ENCODE results near the gene IGSF8.

IGSF8 gene, protein sequence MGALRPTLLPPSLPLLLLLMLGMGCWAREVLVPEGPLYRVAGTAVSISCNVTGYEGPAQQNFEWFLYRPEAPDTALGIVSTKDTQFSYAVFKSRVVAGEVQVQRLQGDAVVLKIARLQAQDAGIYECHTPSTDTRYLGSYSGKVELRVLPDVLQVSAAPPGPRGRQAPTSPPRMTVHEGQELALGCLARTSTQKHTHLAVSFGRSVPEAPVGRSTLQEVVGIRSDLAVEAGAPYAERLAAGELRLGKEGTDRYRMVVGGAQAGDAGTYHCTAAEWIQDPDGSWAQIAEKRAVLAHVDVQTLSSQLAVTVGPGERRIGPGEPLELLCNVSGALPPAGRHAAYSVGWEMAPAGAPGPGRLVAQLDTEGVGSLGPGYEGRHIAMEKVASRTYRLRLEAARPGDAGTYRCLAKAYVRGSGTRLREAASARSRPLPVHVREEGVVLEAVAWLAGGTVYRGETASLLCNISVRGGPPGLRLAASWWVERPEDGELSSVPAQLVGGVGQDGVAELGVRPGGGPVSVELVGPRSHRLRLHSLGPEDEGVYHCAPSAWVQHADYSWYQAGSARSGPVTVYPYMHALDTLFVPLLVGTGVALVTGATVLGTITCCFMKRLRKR

DNA sequence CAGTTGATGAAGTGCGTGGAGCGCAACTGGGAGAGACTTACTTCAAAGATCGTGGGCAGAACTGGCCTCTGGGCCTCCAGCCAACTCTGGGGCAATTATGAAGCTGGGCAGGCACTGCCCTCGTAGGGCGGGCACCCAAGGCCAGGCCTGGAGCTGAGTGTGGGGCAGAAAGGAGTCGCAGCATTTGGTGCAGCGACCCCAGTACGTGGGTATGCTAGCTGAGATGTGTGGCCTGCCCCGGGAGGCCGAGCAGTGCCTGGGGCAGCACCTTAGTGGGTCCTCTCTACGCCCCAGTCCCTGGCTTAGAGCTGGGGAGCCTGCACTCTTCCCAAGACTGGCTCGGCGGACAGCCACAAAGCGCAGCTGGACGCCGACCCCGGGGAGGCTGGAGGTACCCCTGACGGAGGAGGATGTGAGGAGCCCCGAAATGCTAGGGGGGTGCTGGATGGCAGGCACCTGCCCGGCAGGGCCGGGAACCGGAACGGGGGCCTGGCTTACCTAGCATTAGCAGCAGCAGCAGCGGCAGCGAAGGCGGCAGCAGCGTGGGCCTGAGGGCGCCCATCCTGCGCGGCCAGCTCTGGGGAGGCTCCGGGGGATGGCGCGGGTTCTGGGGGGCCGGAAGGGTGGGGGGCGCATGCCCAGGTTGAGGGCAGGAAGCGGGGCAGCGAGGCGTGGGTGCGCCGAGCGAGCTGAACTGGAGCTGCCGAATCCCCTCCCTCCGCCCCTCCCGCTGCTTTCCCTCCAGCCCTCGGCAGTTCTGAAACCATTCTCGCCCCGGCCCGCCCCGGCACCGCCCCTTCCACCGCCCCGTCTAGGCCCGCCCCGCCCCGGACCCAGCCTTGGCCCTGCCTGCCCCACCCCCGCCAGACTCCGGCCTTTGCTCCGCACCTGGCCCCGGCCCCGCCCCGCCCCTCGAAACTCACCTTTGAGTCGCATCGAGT is at the start of gene IGSF8:
TSS of gene IGSF8 (minus strand) at position 709 of the 941 bp plus-strand sequence. CDS start at position 562, 147 bp downstream.
- no peak within 1 kb of the TSS for H3K27ac ChIP-seq (ENCODE audit: low read length)
- H3K36me3 ChIP-seq (ENCODE audit: control insufficient read depth, low read depth, low read length), result peaks cover 5% of the 10 kb centered on the region
- peak within 1 kb of the TSS; percentile 72 for H3K4me3 ChIP-seq (ENCODE audit: low read length)
- peaks cover 7% of the 10 kb centered on the region for H3K27me3 ChIP-seq (ENCODE audit: control insufficient read depth, insufficient read depth, low read length)
- peak within 1 kb of the TSS; percentile 32 for H3K9ac ChIP-seq (ENCODE audit: low read length)
- H3K4me1 ChIP-seq (ENCODE audit: control insufficient read depth, low read depth, low read length), result peaks cover 37% of the 10 kb centered on the region
- no peaks in the 10 kb centered on the region for H3K9me3 ChIP-seq (ENCODE audit: control insufficient read depth, low read depth, low read length)

DNA sequence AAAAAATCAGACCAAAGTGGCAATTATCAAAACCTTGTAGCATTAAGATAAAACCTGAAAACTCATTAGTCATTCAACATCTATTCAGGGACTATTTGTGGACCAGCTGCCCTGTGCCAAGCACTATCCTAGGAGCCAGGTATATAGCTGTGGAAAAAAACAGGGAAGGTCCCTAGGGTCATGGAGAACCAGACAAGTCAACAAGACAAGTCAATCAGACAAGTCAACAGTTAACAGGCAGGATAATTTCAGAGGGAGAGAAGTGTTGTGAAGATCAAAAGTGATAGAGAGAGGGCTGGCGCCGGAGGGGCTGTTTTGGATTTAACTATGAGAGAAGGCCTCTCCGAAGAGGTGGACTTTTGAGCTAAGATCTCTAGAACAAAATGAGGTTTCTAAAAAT is 49.7 kb upstream of the IGSF8 start:
- no peaks in the 10 kb centered on the region for H3K27me3 ChIP-seq (ENCODE audit: control insufficient read depth, insufficient read depth, low read length)
- no peak overlapping the region for H3K9ac ChIP-seq (ENCODE audit: low read length)
- no peak overlapping the region for H3K4me3 ChIP-seq (ENCODE audit: low read length)
- no peak overlapping the region for H3K27ac ChIP-seq (ENCODE audit: low read length)
- H3K36me3 ChIP-seq (ENCODE audit: control insufficient read depth, low read depth, low read length), result no peaks in the 10 kb centered on the region
- no peaks in the 10 kb centered on the region for H3K9me3 ChIP-seq (ENCODE audit: control insufficient read depth, low read depth, low read length)
- H3K4me1 ChIP-seq (ENCODE audit: control insufficient read depth, low read depth, low read length), result peaks cover 6% of the 10 kb centered on the region

DNA sequence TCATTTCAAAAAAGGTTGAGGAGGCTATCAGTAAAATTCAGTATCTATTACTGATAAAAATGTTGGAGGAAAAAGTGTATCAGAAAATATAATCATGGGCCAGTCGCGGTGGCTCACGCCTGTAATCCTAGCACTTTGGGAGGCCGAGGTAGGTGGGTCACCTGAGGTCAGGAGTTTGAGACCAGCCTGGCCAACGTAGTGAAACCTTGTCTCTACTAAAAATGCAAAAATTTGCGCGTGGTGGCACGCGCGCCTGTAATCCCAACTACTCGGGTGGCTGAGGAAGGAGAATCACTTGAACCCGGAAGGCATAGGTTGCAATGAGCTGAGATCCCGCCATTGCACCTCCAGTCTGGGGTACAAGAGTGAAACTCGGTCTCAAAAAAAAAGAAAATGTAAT is 47.7 kb upstream of the IGSF8 start:
- no peak overlapping the region for H3K27ac ChIP-seq (ENCODE audit: low read length)

DNA sequence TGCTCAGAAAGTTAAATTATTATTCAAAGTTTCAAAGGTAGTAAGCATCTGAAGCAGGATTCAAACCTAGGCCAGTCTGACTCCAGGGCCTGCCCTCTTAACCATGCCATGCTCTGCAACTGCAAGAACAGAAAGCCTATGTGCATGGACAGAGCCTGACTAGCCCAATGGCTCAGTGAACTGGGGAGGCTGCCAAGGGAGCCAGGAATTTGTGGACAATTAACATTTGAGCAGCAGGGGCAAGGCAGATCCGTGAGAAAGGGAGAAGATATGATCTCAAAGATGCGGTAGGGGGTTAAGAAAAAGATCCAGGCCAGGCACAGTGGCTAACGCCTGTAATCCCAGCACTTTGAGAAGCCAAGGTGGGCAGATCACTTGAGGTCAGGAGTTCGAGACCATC is 46.5 kb upstream of the IGSF8 start:
- Histone ChIP-seq H3K27ac (ENCODE audit: low read length) (no peak overlapping the region), H3K27me3 (ENCODE audit: control insufficient read depth, insufficient read depth, low read length) (no peaks in the 10 kb centered on the region), H3K9ac (ENCODE audit: low read length) (no peak overlapping the region), H3K4me1 (ENCODE audit: control insufficient read depth, low read depth, low read length) (peaks cover 6% of the 10 kb centered on the region), H3K36me3 (ENCODE audit: control insufficient read depth, low read depth, low read length) (peaks cover 12% of the 10 kb centered on the region), H3K9me3 (ENCODE audit: control insufficient read depth, low read depth, low read length) (no peaks in the 10 kb centered on the region), H3K4me3 (ENCODE audit: low read length) (no peak overlapping the region)

More for the DNA sequence above, 47.7 kb upstream of the IGSF8 start:
- H3K4me1 ChIP-seq (ENCODE audit: control insufficient read depth, low read depth, low read length), result peaks cover 6% of the 10 kb centered on the region
- H3K4me3 ChIP-seq (ENCODE audit: low read length), result no peak overlapping the region
- no peaks in the 10 kb centered on the region for H3K9me3 ChIP-seq (ENCODE audit: control insufficient read depth, low read depth, low read length)
- H3K9ac ChIP-seq (ENCODE audit: low read length), result no peak overlapping the region
- no peaks in the 10 kb centered on the region for H3K27me3 ChIP-seq (ENCODE audit: control insufficient read depth, insufficient read depth, low read length)
- peaks cover 6% of the 10 kb centered on the region for H3K36me3 ChIP-seq (ENCODE audit: control insufficient read depth, low read depth, low read length)

DNA sequence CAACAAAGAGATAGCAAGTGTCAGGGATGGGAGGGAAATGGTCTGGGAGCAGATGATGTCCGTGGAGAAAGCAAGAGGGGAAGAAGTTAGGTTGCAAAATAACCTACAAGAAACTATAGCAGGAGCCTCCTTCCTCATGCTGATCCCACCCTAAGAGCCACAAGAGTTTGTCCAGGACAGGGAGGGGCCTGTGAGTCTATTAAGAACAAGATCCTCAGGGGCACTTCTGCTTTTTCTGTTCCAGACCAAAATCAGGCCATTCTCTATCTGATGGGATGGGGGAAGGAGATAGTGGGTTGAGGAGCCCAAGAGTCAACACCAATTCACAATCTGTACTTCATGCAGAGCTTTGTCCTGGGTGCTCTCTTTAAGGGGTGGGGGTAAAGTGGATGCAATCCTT is 45.3 kb upstream of the IGSF8 start:
- H3K36me3 ChIP-seq (ENCODE audit: control insufficient read depth, low read depth, low read length), result peaks cover 23% of the 10 kb centered on the region

DNA sequence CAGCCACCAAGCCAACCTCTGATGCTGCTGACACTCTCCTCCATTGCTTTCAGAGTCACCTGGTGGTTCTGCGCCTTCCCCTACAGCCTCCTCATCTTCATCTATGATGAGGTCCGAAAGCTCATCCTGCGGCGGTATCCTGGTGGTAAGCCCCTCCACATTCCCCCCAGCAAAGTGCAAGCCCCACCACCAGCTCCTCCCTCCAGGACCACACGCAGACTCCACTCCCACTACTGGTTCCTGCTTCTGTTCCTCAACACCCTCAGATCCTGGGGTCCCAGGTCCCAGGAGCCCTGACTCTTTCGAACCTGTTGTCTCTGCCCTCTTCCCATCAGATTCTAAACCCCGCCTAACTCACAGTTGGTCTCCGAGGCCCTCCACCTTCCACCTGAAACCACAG is 41.4 kb upstream of the IGSF8 start:
- no peaks in the 10 kb centered on the region for H3K27me3 ChIP-seq (ENCODE audit: control insufficient read depth, insufficient read depth, low read length)
- no peaks in the 10 kb centered on the region for H3K9me3 ChIP-seq (ENCODE audit: control insufficient read depth, low read depth, low read length)
- H3K4me1 ChIP-seq (ENCODE audit: control insufficient read depth, low read depth, low read length), result peaks cover 3% of the 10 kb centered on the region
- H3K9ac ChIP-seq (ENCODE audit: low read length), result no peak overlapping the region
- H3K36me3 ChIP-seq (ENCODE audit: control insufficient read depth, low read depth, low read length), result peaks cover 58% of the 10 kb centered on the region
- no peak overlapping the region for H3K4me3 ChIP-seq (ENCODE audit: low read length)
- no peak overlapping the region for H3K27ac ChIP-seq (ENCODE audit: low read length)

More for the DNA sequence above, 45.3 kb upstream of the IGSF8 start:
- H3K4me1 ChIP-seq (ENCODE audit: control insufficient read depth, low read depth, low read length), result peaks cover 6% of the 10 kb centered on the region
- no peaks in the 10 kb centered on the region for H3K9me3 ChIP-seq (ENCODE audit: control insufficient read depth, low read depth, low read length)
- no peak overlapping the region for H3K27ac ChIP-seq (ENCODE audit: low read length)
- H3K9ac ChIP-seq (ENCODE audit: low read length), result no peak overlapping the region
- H3K27me3 ChIP-seq (ENCODE audit: control insufficient read depth, insufficient read depth, low read length), result no peaks in the 10 kb centered on the region
- H3K4me3 ChIP-seq (ENCODE audit: low read length), result no peak overlapping the region

DNA sequence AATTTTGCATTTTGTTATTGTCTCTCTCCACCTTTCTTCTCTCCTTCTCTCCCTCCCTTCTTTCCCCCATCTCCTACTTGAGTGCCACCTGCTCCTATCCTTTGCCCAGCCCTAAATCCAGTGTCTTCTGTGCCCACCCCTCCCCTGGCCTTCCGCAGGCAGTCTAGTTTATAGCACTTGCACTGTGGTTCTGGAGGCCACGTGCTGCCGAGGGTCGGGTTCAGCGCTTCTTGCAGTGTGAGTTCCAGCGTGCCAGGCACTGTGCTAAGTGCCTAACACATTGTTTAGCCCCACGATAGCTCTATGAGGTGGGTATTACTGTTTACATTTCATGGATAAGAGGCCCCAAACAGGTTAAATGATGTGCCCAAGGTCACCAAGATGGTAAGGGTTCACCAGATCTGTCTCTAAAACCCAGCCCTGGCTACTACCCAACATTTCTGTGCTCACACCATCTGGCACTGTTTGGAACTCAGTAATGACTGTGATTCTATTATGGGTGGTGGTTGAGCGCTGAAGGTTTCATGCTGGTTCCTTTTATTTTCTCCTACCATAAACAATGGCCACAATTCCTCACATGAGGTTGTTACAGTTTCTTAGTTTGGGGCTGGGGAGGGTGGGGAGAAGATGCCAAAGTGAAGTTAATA is 38.9 kb upstream of the IGSF8 start:
- no peaks in the 10 kb centered on the region for H3K4me1 ChIP-seq (ENCODE audit: control insufficient read depth, low read depth, low read length)
- H3K9me3 ChIP-seq (ENCODE audit: control insufficient read depth, low read depth, low read length), result no peaks in the 10 kb centered on the region
- no peak overlapping the region for H3K4me3 ChIP-seq (ENCODE audit: low read length)
- H3K9ac ChIP-seq (ENCODE audit: low read length), result no peak overlapping the region
- no peaks in the 10 kb centered on the region for H3K27me3 ChIP-seq (ENCODE audit: control insufficient read depth, insufficient read depth, low read length)
- H3K27ac ChIP-seq (ENCODE audit: low read length), result no peak overlapping the region
- peaks cover 73% of the 10 kb centered on the region for H3K36me3 ChIP-seq (ENCODE audit: control insufficient read depth, low read depth, low read length)

DNA sequence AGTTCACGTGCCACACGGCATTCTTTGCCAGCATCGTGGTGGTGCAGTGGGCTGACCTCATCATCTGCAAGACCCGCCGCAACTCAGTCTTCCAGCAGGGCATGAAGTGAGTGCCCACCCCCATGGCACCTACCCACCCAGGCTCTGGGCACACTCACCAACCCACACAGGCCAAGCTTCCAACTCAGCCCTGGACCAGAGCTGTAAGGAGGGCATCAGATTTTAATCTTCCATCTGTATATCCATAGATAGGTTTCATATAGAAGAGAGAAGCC is 38.4 kb upstream of the IGSF8 start:
- Histone ChIP-seq H3K9me3 (ENCODE audit: control insufficient read depth, low read depth, low read length) (no peaks in the 10 kb centered on the region), H3K36me3 (ENCODE audit: control insufficient read depth, low read depth, low read length) (peaks cover 73% of the 10 kb centered on the region), H3K27me3 (ENCODE audit: control insufficient read depth, insufficient read depth, low read length) (no peaks in the 10 kb centered on the region), H3K4me3 (ENCODE audit: low read length) (no peak overlapping the region), H3K27ac (ENCODE audit: low read length) (no peak overlapping the region), H3K4me1 (ENCODE audit: control insufficient read depth, low read depth, low read length) (no peaks in the 10 kb centered on the region), H3K9ac (ENCODE audit: low read length) (no peak overlapping the region)

DNA sequence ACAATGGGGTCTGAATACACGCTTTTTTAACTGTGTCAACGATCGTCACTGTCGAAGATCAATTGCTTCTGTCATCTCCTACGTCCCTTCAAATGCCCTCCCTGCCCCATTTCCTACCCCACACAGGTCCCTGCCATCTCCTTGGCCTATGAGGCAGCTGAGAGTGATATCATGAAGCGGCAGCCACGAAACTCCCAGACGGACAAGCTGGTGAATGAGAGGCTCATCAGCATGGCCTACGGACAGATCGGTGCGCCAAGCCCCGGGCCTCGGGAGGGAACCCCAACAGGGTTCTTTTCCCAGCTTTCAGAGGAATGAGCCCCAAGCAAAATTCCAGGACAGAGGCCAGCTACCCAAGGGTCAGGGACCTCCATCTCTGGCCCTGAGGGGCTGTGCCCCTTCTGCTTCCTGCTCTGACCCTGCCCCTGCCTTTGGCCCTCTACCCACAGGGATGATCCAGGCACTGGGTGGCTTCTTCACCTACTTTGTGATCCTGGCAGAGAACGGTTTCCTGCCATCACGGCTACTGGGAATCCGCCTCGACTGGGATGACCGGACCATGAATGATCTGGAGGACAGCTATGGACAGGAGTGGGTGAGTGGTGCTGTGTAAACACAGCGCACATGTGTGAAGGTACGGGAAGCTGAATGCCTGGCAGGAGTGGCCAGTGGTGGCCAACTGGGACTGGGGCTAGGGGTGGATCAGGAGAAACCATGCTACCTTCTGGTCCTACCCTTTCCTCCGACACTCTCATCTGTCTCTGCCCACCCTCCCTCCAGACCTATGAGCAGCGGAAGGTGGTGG is 37.9 kb upstream of the IGSF8 start:
- H3K36me3 ChIP-seq (ENCODE audit: control insufficient read depth, low read depth, low read length), result peaks cover 71% of the 10 kb centered on the region
- H3K27ac ChIP-seq (ENCODE audit: low read length), result no peak overlapping the region

DNA sequence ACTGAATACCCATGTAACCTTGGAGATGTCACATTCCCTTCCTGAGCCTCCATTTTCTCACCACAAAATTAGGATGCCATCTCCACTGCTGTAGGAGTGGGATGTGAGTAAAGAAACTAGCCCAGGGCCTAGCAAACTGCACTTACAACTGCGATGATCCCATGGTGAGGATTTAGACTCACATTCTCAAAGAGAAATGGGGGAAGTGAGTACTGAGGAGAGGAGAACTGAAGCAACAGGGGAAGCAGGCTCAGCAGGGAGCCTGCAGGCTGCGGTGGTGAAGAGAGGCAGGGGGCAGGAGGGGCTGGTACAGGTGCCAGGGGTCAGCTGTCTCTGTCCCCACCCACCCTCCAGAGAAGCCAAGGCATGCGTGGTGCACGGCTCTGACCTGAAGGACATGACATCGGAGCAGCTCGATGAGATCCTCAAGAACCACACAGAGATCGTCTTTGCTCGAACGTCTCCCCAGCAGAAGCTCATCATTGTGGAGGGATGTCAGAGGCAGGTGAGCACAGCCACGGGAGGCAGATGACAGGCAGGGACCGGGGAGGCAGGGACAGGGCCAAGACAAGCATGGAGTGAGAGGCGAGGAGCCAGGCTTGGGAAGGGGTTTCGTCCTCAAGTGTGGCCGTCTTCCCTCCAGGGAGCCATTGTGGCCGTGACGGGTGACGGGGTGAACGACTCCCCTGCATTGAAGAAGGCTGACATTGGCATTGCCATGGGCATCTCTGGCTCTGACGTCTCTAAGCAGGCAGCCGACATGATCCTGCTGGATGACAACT is 36.6 kb upstream of the IGSF8 start:
- H3K4me1 ChIP-seq (ENCODE audit: control insufficient read depth, low read depth, low read length), result no peaks in the 10 kb centered on the region
- H3K4me3 ChIP-seq (ENCODE audit: low read length), result no peak overlapping the region
- no peaks in the 10 kb centered on the region for H3K27me3 ChIP-seq (ENCODE audit: control insufficient read depth, insufficient read depth, low read length)
- H3K9me3 ChIP-seq (ENCODE audit: control insufficient read depth, low read depth, low read length), result no peaks in the 10 kb centered on the region
- no peak overlapping the region for H3K27ac ChIP-seq (ENCODE audit: low read length)
- peaks cover 77% of the 10 kb centered on the region for H3K36me3 ChIP-seq (ENCODE audit: control insufficient read depth, low read depth, low read length)
- no peak overlapping the region for H3K9ac ChIP-seq (ENCODE audit: low read length)

More for the DNA sequence above, 37.9 kb upstream of the IGSF8 start:
- H3K4me1 ChIP-seq (ENCODE audit: control insufficient read depth, low read depth, low read length), result no peaks in the 10 kb centered on the region
- no peaks in the 10 kb centered on the region for H3K9me3 ChIP-seq (ENCODE audit: control insufficient read depth, low read depth, low read length)
- no peak overlapping the region for H3K4me3 ChIP-seq (ENCODE audit: low read length)
- no peak overlapping the region for H3K9ac ChIP-seq (ENCODE audit: low read length)
- no peaks in the 10 kb centered on the region for H3K27me3 ChIP-seq (ENCODE audit: control insufficient read depth, insufficient read depth, low read length)
